GM18519 (cell line): ENCODE data around the gene NKX2-2.

Source experiments
- ATAC-seq: cut with Tn5 transposase; IDR thresholded peaks from one replicate; pipeline ENCODE4 v1.9.1; 2021; ENCODE audit warnings: mild to moderate bottlenecking, moderate library complexity; ENCODE audit not compliant: unreplicated experiment, low FRiP score

Gene NKX2-2

DNA sequence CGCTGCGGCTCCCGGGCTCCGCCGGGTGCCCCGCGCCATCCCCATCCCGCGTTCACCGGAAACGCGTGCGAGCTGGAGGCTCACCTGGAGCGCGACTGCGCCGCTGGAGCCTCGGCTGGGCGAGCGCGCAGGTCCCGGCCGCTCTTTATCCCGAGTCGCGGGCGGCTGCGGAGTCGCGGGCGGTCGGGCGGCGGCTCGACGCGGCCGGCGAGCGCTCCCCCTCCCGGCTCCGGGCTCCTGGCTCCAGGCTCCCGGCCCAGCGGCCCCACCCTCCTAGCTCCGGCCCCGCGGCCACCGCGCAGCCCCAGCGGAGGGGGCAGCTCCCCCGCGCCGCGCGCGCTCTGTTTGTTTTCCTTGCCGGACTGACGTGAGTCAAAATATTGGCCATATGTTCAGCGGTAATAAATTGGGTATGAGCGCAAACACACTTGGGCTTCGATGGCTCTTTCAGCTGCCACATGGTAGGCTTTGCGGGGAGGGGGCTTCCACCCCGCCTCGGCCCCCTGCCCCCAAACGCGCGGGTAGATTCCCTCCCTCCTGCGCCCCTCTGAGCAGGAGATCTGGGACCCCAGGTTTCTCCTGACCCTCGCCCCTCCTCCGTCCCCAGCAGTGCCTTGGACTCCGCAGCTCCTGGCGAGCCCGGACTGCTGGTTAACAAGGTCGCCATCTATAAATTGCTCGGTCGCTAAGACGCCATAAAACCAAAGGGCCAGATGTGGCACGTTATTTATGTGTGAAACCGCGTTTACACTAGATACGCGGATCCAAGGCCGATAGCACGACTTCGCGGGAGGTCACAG, 8.8 kb upstream of the NKX2-2 start:
- no peak for ATAC-seq

DNA sequence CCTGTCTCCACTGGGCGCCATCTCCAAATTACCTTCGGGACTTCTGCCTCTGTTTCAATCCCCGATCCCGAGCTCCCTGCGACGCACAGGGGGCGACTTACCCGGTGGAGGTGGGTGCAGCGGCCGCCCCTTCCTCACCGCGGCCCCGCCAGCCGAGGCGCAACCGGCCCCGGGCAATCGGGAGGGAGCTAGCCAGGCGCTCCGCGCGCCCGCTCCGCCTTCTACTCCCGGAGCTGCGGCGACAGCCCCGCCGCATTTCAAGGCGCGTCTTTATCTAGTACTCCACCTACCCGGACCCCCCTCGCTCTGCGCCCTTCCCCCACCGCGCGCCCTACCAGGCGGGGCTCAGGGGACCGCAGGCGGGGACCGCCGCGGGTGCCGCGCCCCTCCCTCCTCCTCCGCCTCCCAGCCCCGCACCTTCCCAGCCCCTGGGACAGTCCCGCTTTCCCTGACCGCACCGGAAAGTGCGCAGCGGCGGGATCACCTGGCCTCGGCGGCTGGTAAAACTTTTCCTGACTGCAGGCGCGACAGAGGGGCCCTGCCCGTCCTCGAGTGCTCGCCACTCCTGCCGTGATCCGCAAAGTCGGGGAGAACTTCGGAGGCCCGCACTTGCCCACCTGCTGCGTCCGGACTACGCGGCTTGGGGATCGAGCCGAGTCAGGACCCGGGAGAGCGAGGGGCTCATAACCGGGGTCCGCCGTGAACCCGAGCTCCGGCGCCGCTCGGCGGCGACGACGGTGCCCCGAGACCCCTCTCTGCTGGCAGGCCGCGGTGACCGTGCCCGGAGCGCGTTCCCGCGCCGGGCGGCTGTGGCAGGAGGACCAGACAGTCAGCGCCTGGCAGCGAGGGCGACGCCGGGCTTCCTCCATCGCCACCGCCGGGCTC, 8.0 kb upstream of the NKX2-2 start:
- ATAC-seq, result no peak

DNA sequence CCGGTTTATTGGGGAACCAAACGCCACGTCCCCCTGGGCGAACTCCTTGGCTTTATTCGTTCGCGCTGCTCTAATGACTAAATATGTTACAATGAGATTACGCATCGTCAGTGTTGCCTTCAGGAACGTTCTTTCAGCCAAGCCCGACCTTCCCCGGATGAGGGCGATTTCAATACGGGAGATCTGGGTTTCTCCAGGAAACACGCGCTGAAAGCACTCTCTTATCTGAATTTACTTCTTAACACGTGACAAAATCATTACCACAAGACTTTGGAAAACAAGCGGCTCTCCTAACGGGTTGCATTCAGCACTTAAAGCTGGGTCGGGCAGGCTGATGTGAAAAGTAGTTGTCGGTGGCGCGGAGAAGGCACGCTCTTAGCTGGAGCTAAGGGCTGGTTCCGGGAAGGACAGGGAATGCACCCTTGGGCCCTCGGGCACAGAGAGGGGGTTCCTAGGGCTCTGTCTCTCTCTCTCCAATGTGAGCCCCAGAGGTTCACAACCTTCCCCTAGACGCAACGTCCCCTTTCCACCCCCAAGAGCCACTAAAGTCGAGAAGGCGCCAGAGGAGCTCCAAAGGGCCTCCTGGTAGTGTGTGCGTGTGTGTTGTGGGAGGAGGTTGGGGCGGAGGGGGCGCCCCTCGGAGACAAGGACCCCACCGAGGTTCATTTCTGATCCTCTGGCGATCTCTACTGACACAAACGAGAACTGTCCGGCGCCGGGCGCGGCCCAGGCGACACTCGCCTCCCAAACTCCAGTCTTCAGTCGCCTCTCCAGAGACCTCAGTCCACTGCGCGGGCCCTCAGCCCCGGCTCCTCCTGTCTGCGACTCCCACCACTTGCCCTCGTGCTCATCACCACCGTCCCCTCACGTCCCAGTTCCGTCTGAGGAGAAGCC, 7.1 kb upstream of the NKX2-2 start:
- no peak for ATAC-seq

DNA sequence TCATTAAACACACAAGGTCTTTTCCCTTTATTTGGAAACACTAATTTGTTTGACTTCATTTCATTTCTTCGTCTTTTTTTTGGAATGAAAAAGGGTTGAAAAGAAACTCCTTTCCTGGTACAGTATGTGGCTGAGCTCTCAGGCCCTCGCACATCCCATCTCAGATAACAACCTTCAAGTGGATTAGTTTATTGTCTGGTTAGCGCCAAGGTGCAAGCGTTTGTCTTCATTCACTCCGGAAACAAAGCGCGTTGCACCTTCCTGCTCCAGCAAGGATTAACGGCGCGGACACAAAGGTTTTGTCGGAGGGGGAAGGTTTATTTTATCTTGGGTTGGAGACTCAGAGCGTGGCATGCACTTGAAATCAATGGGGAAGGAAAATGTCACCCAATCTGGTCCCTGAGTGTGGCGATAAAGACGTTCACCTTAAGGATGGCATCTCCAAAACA, 5.3 kb upstream of the NKX2-2 start:
- no peak for ATAC-seq

DNA sequence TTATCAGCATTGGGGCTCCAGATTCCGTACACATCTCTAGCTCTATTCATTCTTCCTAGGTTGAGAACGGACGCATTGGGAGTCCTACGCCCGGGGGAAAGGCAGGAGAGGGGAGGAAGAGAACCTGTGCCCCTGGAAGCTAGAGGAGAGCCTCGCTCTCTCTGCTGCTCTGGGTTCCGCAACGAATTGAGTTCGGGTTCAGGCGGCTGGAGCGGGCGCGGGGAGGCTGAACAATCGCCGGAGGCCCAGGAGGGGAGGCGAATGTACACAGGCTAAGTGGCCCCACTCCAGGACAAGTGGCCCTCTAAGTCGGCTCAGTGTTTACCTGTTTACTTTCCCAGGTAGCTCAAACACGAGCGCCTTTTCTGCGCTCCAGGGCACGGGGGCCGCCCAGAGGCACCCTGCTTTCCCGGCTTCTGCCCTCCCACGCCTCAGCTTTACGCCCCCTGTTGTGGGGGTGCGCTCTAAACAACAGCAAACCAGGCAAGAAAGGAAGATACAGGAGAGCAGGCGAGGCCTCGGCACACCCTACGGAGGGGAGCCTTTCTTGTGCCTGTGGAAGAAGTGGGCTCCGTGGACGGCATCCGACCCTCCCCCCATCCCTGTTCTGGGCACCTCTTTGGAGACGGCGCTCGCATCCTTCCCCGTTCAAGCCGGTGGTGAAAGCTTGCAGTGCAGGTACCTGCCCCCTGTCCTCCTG, 4.6 kb upstream of the NKX2-2 start:
- no peak for ATAC-seq

DNA sequence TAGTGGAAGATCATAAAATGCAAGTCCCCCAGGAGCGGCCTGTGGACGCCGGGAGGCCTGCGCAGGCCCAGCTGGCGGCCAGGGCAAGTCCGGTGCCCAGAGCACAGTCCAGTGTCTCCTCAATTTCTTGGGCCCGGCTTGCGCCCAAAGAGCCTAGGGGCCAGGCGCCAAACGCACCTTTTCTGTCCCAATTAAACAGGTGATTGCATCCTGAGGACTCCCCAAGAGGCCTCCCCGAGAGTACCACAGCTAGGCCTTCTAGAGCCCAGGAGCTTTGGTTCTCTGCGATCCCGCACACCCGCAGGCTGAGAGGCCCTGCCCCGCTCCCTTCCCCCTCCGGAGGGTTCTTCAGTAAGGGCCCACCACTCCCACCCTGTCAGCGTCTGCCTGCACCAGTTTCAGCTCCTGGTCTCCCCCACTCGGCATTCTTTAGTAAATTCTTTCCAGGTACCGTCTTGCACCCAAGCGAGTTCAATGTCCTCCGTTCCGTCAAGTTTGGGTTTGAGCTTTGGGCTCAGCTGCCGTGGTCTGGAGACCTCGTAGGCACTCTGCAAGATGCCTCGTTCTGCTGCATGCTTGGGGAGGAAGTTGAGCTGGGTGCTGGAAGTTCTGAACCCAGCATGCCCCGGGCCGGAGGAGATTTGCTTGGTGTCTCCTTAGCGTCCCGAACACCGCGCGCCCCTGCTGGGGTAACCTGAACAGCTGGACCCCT, 3.9 kb upstream of the NKX2-2 start:
- no peak for ATAC-seq

DNA sequence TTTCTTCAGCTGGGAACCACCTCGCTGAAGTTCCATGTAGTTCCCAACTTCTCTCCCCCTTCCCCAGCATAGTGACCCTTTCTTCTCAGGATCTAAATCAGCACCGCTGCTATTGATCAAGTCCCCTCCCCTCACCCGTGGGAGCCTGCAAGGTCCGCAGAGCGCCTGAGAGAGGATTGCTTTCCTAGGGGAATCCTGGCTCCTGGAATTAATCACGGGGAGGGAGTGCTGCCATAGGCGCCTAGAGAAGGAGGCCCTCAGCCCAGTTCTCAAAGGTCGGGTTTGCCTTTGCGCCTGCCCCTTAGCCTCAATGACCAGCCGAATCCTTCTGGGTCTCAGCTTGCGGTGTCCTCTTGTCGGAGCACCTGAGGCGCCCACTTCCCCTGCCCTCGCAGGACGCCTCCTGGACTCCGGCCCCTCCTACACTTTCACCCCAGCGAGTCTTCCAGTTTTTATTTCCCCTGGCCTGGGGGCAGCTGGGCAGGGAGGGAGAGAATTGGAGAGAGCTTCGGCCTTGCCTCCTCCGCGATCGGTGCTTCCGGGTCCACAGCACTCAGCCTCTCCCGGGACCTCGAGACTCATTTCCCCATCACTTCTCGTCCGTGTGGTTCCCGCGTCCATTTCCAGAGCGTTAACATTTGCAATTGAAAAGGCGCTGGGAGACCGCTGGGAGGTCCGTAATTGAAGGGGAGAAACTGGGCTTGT, 3.1 kb upstream of the NKX2-2 start:
- ATAC-seq, result no peak

DNA sequence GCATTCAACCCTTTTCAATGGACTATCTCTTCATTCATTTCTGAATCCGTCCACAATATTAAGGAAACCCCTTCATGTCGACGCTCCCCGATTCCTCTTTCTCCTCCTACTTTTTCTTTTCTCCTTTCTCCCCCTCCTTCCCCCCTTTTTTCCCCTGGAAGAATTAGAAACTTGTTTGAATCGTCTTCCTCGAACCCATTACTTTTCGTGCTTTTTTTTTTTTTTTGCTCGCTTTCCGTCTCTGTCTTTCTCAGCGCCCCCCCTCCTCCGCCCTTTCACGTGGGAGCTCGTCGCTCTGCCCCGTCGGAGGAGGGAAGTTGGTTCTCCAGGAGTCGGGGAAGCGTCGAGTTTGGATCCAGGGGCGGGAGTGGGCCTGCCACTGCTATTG, 2.3 kb upstream of the NKX2-2 start:
- ATAC-seq, result no peak

DNA sequence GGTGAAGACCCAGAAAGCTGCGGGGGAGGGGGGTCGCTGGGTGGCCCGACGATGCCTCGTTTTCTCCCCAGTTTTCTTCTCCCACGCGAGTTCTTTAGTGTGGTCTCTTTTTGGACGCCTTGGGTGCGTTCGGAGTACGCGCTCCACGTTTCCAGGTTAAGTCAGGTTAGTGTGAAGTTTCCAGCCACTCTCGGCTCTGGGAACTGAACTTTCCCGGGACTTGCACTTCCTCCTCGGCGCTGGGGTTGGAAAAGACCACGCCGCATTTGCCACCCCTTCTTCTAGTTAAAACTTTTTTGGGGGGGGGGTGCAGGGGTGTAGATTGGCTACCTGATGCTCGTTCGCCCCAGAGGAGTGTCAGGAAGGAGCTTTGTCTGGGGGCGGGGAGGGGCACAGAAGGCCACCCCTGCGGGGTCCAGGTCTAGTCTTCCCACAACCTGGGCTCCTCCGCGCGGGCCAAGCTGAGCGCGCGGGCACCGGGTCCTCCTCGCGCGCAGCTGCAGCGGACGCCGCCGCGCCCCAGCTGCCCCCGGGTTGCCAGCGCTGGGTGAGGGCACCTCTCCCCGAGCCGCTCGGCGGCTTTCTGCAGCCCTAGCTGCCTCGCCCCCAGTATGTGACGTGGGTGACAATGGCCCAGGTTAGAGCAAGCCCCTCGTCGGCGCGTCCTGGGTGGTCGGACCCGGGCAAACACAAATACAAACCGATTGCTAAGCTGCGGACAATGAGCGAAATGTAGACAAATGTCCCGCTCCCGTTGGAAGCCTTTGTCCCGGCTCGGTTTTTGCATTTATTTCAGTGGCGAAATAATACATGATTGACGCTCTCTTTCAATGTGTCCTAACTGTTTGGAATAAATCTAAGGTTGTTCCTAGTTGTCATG, 1.7 kb upstream of the NKX2-2 start:
- no peak for ATAC-seq

DNA sequence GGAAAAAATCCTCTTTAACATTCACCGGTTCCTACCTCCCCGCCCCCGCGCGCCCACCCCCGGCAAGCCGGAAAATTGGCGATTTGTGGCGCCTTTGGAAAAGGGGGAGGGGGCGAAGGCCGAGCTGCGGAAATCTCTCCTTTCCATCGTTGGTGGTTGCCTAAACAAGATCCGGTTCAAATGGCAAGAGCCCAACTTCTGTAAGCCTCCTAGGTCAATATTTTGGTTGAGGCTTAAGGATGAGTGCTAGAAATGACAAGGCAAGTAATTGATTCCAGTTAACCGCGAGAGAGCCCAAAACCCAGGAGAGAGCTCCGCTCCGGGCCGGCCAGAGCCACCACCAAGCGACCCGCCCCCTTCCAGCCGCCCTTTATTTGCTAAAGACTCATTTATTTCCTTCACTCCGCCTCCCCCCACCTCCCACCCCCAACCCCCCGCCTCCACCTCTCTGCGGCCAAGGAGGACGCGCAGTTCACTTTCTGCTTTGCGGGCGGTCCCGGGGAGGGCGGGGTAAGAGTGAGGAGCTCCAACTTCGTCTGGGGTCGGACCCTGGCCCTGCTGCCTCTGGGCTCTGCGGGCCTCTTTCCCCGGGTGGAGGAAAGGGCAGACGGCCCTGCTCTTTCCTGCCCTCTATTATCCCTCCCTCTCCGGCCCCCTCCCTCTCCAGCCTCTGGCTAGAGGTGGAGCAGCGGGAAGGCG, 838 bp upstream of the NKX2-2 start:
- no peak for ATAC-seq

DNA sequence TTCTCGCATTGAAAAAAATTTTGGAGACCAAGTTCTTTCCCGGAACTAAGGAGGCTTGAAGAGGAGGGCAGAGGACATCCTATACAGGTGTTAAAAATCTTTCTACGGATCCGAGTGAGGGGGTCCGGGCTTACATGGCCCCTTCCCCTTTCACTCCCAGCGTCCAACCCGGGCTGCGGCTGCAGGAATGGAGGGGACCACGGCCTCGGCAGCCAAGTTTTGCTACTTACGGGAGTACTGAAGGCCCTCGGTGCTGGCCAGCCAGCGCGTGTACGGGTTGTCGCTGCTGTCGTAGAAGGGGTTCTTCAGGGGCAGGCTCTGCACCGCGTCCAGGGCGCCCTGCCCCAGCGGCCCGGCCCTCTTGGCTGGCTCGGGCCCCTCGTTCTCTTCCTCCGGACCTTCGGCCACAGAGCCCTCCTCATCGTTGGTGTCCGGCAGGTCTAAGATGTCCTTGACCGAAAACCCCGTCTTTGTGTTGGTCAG, 642 bp downstream of the NKX2-2 start:
- ATAC-seq, result no peak

DNA sequence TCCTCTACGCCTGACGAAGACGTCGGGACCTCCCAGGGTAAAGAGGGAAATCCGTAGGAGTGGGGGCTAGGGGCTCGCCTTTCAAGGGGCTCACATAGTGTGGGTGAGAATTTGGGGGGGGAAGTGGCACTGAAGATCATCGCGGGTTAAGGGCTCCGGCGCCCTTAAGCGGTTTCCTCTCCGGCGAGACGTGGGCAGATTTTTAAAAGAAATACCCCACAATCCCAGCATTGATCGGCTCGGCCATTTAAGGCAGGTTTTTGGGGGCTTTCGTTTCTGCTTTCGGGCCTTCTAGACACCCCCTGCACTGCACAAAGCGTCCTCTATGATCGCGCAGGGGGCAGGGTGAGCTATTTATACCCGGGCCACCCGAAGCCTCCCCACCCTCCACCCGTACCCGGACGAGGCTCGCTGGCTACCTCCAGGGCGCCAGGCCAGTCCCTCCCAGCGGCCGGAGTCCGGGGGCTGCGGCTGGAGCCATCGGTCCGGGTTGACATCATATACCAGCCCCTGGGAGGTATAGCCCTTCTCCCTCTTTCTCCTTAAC, 1.2 kb downstream of the NKX2-2 start:
- ATAC-seq, result no peak

DNA sequence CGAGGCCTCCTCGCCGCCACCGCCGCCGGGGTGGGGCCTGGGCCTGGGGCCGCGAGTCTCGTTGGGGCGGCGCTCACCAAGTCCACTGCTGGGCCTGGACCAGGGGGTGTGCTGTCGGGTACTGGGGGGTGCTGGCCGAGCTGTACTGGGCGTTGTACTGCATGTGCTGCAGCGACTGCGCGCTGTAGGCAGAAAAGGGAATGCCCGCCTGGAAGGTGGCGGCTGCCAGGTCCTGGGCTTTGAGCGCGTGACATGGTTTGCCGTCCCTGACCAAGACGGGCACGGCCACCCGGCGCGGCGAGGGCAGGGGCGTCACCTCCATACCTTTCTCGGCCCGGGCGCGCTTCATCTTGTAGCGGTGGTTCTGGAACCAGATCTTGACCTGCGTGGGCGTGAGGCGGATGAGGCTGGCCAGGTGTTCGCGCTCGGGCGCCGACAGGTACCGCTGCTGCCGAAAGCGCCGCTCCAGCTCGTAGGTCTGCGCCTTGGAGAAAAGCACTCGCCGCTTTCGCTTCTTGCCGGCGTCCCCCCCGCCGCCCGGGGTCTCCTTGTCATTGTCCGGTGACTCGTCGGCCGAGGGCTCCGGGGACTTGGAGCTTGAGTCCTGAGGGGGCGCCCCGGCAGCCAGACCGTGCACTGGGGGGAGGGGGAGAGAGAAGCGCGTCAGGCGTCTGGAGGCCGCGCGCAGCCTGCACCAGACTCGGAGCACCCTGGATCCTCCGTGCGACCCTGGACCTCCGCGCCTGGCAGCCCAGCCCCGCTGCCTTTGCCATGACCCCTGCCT, 1.8 kb downstream of the NKX2-2 start:
- no peak for ATAC-seq

DNA sequence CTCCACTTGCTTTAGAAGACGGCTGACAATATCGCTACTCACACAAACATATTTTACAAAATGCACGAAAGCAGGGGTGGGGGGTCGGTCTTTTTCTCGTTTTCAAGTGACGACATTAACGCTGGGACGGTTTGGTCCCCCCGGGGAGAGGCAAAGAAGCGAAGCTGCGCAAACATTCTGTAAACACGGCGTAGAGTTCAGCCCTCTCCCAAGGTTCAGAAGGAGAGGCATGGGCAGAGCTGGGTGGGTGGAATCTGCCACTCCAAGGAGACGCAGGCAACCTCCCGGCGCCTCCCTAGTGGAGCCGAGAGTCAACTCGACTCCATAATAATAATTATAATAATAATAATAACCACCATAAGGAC, 2.4 kb downstream of the NKX2-2 start:
- no peak for ATAC-seq

DNA sequence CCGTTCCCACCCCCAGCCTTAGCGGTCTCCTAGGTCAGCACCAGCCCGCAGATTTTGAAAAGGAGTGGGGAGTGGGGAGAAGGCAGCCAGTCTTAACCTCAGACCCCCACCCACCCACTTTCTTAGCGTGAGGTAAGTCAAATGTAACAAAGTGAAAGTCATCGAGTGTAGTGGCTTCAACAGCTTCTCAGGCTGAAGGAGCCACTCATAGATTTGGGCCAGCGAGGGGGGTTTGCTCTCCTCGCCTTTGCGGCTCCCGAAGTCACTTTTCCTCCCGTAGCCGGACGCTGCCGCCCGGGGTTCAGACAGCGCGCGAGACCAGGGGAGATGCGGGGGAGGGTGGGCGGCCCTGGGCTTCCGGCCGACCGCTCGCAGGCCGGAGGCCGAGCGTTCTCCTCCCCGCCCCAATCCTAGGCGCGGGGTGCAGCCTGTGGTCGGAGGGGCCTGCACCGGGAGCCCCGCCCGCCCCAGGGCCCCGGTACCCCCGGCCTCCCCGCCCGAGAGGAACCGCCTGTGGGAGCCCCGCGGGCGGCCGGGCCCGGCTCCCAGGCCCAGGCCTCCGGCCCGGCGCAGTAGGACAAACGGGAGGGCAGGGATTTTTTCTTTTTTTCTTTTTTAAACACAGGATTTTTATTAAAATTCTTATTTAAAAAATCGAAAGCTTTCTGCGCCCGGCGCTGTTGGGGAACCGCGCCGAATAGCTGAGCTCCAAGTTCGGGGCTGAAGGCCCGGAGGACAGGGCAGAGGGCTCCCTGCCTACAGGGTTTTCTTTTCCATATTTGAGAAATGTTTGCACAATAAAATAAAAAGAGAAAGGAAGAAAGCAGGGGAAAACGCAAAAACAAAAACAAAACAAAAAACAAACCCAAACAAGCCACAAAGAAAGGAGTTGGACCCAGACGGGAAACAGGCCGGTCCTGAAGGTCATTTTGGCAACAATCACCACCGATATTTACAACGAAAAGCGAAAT, 3.2 kb downstream of the NKX2-2 start:
- no peak for ATAC-seq
